Activated CD4-positive, alpha-beta memory T cell treated with anti-CD3 and anti-CD28 coated beads for 36 hours (primary cell): Measurements from ENCODE around the gene HPCAL1. TPM values are rescaled to one million over a fixed set of nuclear protein-coding genes. Genes with fewer than 3 reads are reported as not detected.

Source experiments
- CTCF ChIA-PET: fragments of 350-600 bp; sonication (Branson Sonifier 250); formaldehyde crosslinking; loops from one replicate; lab custom pipeline; 2021; ENCODE audit warnings: antibody characterized with exemption, inconsistent platforms; lab: Charles Lee
- POLR2A ChIA-PET: fragments of 350-600 bp; sonication (Branson Sonifier 250); formaldehyde crosslinking; loops from one replicate; lab custom pipeline; 2021; ENCODE audit warnings: antibody characterized with exemption; lab: Charles Lee
- DNase-seq: peaks from one replicate; pipeline ENCODE4 v3.0.0-alpha.2; 2020
- H3K27ac Mint-ChIP-seq: one replicate; pipeline ENCODE4 v1.8.0; 2021; ENCODE audit warnings: mixed read lengths
- H3K27me3 Mint-ChIP-seq: one replicate; pipeline ENCODE4 v1.8.0; 2021; ENCODE audit warnings: mixed read lengths
- H3K36me3 Mint-ChIP-seq: one replicate; pipeline ENCODE4 v1.8.0; 2021; ENCODE audit warnings: mixed read lengths
- H3K4me1 Mint-ChIP-seq: one replicate; pipeline ENCODE4 v1.8.0; 2021; ENCODE audit warnings: low read depth, mixed read lengths
- H3K4me3 Mint-ChIP-seq: one replicate; pipeline ENCODE4 v1.8.0; 2021; ENCODE audit warnings: mild to moderate bottlenecking, mixed read lengths
- H3K9me3 Mint-ChIP-seq: one replicate; pipeline ENCODE4 v1.8.0; 2021; ENCODE audit warnings: mixed read lengths
- intact Hi-C: fragments of 100-400 bp; cut with micrococcal nuclease; formaldehyde crosslinking; loops from one replicate; pipeline ENCODE4 v1.15.1; 2023
- total RNA-seq, 2 experiments: library from RNA; stranded (reverse); gene quantifications; one replicate each; pipeline ENCODE4 v1.2.3, GENCODE V29; 2021

The HPCAL1 gene
- total RNA-seq, 2 experiments from 2014 or later, result 82.2 to 82.6 TPM

DNA sequence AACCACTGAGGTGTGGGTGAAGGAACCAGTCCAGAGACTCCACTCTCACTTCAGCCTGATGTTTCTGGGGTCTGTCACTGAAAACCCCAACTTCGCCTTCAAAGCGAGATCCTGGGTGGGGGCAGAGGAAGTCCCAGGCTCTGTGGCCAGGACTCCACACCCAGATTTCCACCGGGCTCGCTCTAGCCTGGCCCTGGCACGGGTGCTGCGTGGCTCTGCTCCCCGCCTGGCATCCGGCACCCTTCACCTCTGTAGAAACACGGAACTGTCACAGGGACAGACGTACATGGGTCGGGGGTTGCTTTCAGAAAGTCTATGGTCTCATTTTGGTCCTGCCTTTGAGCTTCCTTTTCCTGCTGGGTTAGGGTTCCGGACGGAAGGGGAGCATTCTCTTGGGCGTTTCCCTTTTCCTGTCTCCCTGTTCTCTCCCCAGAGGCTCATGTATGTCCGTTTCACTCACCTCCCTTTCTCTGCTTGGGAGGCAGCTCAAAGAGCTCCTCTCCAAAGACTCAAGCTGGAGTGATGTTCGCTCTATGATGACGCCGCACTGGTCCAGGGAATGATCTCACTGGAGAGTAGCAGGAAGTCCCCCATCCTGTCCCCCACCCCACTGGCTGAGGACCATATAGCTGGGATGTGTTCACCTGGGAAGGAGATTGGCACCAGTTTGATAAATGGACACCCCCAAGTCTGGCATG is 103.9 kb downstream of the HPCAL1 start:
- no peak overlapping the region for H3K27ac Mint-ChIP-seq
- H3K27me3 Mint-ChIP-seq, result no peaks in the 10 kb centered on the region
- no peak for DNase-seq
- CTCF ChIA-PET, result interaction anchor here (0.8 to 5.9 kb wide), 5 partner anchors 28 to 359 kb away, joined by 3 to 136 read pairs (median 10); partner anchors contain the start of gene HPCAL1
- peaks cover 3% of the 10 kb centered on the region for H3K36me3 Mint-ChIP-seq
- intact Hi-C loops, result no loop called here
- POLR2A ChIA-PET, result interaction anchor here (0.7 to 3.7 kb wide), 2 partner anchors 73 to 75 kb away, joined by 3 to 34 read pairs; no protein-coding TSS in a partner anchor
- no peaks in the 10 kb centered on the region for H3K9me3 Mint-ChIP-seq
- peaks cover 55% of the 10 kb centered on the region for H3K4me1 Mint-ChIP-seq
- no peak overlapping the region for H3K4me3 Mint-ChIP-seq

DNA sequence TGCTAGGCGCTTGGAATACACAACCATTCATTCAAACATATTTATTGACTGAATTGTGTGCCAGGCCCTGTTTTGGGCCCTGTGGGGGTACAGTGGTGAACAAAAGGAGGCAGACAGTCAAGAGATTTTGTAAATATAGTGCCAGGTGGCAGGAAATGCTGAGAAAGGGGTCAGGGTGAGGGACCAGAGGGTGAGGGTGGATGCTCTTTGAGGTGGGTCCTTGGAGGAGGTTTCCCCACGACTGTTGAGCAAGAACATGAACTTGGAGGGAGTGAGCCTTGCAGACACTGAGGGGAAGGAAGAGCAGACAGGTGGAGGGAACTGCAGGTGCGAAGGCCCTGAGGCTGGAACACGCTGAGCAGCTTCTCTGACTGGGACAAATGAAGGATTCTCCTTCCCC is 104.7 kb downstream of the HPCAL1 start:
- no peaks in the 10 kb centered on the region for H3K27me3 Mint-ChIP-seq

DNA sequence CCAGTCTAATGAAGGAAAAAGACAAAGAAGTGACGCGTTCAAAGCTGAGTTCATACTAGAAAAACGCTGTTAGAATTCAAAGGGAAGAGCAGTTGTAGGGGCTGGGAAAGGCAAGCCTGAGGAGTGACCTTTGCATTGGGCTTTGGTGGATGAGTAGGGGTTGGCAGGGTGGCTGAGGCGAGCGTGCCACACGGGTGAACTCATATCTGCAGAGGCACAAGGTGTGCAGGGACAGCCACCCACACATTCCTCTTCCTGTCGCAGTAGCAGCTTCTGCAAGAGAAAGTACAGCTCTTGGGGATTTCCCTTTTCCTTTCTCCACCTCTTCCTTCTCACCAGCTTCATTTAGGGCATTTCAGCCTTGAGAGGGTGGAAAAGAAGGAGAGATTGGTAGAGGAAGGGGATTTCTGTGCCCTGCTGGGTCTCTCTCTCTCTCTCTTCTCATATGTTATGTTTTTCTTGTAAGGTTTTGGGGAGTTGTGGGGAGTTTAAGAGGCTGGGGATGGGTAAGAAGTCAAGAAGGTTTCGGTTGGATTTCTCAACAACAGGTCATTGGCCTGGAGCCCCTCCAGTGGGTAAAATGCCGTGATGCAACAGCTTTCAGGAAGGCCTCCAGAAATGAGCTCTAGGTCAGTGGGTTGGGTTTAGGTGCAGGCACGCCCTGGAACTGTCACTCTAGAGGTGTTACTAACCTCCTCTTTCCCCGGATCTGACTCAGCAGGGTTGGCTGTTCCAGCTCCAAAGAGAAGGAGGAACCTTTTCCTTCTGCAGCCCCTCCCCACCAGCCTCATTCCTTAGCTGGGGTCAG is 105.3 kb downstream of the HPCAL1 start:
- ChIA-PET CTCF (interaction anchor here (0.7 to 5.9 kb wide), 47 partner anchors 10 to 424 kb away, joined by 3 to 136 read pairs (median 7); partner anchors contain the start of genes HPCAL1, ODC1 and RRM2), POLR2A (interaction anchor here (0.5 to 3.7 kb wide), 13 partner anchors 25 to 287 kb away, joined by 3 to 34 read pairs (median 5); partner anchors contain the start of genes HPCAL1 and ODC1)
- Mint-ChIP-seq H3K36me3 (peaks cover 7% of the 10 kb centered on the region), H3K27ac (peak overlapping the region; percentile 95), H3K9me3 (no peaks in the 10 kb centered on the region), H3K27me3 (no peaks in the 10 kb centered on the region), H3K4me1 (peaks cover 47% of the 10 kb centered on the region), H3K4me3 (peak overlapping the region; percentile 60)
- DNase-seq, result peak; percentile 85
- intact Hi-C loops, result loop anchor here (1.0 kb wide), 5 partner anchors 40 to 284 kb away; partner anchors contain the start of gene ODC1

More for the DNA sequence above, 104.7 kb downstream of the HPCAL1 start:
- H3K36me3 Mint-ChIP-seq, result peaks cover 6% of the 10 kb centered on the region
- ChIA-PET CTCF (interaction anchor here (0.8 to 5.9 kb wide), 25 partner anchors 11 to 360 kb away, joined by 3 to 136 read pairs (median 11); partner anchors contain the start of genes HPCAL1, ODC1 and RRM2), POLR2A (interaction anchor here (0.5 to 3.7 kb wide), 9 partner anchors 41 to 287 kb away, joined by 3 to 34 read pairs (median 5); partner anchors contain the start of genes HPCAL1 and ODC1)
- H3K9me3 Mint-ChIP-seq, result no peaks in the 10 kb centered on the region
- peak overlapping the region; percentile 95 for H3K27ac Mint-ChIP-seq
- intact Hi-C loops, result no loop called here
- peak overlapping the region; percentile 60 for H3K4me3 Mint-ChIP-seq
- H3K4me1 Mint-ChIP-seq, result peaks cover 52% of the 10 kb centered on the region
- peak; percentile 21 for DNase-seq

DNA sequence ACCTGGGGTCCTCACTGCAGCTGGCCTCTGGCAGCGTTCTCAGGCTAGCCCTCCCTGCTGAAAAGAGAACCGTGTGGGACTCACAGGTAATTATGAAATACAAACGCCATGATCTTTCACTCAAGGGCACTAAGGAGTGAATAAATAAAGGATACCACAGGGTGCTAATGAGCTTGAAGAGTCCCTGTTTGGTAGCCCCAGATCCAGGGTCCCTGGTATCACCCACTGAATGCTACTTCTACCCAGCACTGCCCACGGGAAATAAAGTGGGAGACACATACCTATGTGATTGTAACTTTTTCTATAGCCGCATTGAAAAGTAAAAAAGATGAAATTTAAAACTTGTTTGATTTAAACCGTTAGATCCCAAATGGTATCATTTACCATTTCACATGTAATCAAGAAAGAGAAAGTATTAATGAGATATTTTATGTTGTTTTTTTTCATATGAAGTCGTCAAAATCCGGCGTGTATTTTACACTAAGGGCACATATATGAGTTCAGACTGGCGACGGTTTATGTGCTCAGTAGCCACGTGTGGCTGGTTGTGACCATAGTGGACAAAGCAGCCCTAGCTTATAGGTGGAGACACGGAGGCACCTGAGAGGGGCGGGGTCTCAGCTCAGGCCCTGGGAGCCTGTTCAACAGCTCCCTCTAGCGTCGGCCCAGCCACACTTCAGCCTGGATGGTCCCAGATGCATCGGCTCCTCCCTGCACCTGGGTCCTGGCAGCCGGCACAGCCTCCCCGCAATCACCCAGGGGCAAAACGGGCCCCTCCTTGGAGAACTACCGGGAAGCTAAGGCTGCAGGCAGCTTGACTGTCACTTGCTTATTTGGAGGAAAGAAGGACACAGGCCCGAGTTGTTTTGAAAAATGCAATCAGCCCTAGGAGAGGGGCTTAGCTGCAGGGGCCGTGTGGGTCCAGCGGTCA is 106.2 kb downstream of the HPCAL1 start:
- CTCF ChIA-PET, result interaction anchor here (0.6 to 5.9 kb wide), 73 partner anchors 10 to 425 kb away, joined by 3 to 136 read pairs (median 5); partner anchors contain the start of genes CYS1, HPCAL1, ODC1 and RRM2

DNA sequence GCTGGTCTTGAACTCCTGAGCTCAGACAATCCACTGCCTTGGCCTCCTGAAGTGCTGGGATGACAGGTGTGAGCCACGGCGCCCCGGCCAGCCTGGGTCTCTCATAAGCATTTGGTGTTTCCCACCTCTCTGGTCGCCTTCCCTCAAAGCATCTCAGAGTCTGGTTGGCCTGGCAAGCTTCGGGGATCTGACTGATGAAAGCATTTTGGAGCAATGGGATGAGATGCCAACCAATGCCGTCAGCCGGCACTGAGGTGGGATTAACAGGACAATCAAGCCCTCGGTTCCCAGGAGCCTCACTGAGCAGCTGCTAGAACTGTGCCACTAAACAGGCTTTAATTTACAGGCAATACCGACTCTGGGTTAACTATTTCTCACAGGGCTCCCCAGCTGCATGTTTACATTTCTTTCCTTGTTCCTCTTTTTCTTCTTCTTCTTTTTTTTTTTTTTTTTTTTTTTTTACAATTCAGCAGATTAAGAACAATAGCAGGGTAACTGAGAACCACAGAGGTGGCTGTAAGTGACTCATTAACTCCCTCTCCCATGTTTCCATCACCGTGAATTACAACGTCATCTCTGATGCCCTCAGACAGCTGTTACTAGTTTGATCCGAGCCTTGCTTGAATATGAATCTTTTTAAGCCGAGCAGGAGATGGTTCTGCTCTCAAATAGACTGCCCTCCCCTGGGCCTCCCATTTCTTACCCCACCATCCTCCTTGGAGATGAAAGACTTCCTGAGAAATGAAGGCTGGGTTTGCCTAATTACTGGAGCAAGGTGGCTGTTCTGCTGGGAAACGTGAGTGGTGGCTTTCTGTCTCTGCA is 107.5 kb downstream of the HPCAL1 start:
- Mint-ChIP-seq H3K4me1 (peaks cover 44% of the 10 kb centered on the region), H3K27me3 (no peaks in the 10 kb centered on the region), H3K4me3 (no peak overlapping the region), H3K27ac (no peak overlapping the region), H3K9me3 (no peaks in the 10 kb centered on the region), H3K36me3 (peaks cover 7% of the 10 kb centered on the region)
- DNase-seq, result no peak
- intact Hi-C loops, result no loop called here
- ChIA-PET POLR2A (interaction anchor here (0.6 to 3.7 kb wide), 5 partner anchors 35 to 286 kb away, joined by 3 to 34 read pairs (median 8); partner anchors contain the start of gene HPCAL1), CTCF (interaction anchor here (0.7 to 5.9 kb wide), 35 partner anchors 8 to 363 kb away, joined by 3 to 136 read pairs (median 10); partner anchors contain the start of genes CYS1, HPCAL1, ODC1 and RRM2)

More for the DNA sequence above, 106.2 kb downstream of the HPCAL1 start:
- POLR2A ChIA-PET, result interaction anchor here (0.6 to 3.7 kb wide), 13 partner anchors 26 to 285 kb away, joined by 3 to 34 read pairs (median 5); partner anchors contain the start of gene HPCAL1
- no peaks in the 10 kb centered on the region for H3K9me3 Mint-ChIP-seq
- H3K36me3 Mint-ChIP-seq, result peaks cover 7% of the 10 kb centered on the region
- H3K27me3 Mint-ChIP-seq, result no peaks in the 10 kb centered on the region
- intact Hi-C loops, result loop anchor here (1.0 kb wide), 8 partner anchors 27 to 337 kb away; partner anchors contain the start of gene ODC1
- DNase-seq, result peak; percentile 90
- H3K4me3 Mint-ChIP-seq, result peak overlapping the region; percentile 60
- H3K4me1 Mint-ChIP-seq, result peaks cover 45% of the 10 kb centered on the region
- H3K27ac Mint-ChIP-seq, result peak overlapping the region; percentile 95

DNA sequence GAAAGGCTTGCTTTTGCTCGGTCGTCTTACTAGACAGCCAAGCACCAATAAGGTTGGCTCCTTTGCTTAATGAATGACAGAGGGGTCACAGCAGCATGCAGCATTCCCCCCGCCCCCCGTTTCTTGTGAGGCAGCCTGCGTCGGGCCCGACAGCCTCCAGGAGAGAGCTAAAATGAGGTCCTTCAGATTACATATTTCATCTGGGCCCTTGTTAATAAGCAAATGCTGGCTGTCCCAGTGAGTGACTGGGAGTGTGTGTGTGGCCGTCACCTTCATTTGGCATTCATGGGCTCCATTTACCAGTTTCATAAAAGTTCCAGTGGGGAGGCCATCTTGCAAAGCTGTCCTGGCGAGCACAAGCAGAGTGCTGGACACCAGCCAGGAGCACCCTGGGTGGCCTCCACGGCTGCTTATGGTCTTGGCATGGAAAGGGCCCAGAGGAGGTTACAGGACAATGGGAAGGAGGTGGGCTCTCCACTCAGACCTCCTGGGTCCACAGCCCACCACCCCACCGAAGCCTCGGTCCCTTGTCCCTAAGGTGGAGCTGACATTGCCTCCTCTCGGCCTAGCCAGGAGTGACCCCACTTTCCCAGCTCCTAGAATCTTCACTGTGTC is 108.2 kb downstream of the HPCAL1 start:
- Mint-ChIP-seq H3K4me3 (no peak overlapping the region), H3K9me3 (no peaks in the 10 kb centered on the region), H3K36me3 (peaks cover 7% of the 10 kb centered on the region), H3K4me1 (peaks cover 41% of the 10 kb centered on the region), H3K27me3 (no peaks in the 10 kb centered on the region), H3K27ac (no peak overlapping the region)
- CTCF ChIA-PET, result interaction anchor here (1.0 to 5.9 kb wide), 5 partner anchors 36 to 253 kb away, joined by 3 to 136 read pairs (median 22); partner anchors contain the start of genes HPCAL1 and ODC1
- intact Hi-C loops, result no loop called here
- POLR2A ChIA-PET, result no interaction called here
- DNase-seq, result no peak

DNA sequence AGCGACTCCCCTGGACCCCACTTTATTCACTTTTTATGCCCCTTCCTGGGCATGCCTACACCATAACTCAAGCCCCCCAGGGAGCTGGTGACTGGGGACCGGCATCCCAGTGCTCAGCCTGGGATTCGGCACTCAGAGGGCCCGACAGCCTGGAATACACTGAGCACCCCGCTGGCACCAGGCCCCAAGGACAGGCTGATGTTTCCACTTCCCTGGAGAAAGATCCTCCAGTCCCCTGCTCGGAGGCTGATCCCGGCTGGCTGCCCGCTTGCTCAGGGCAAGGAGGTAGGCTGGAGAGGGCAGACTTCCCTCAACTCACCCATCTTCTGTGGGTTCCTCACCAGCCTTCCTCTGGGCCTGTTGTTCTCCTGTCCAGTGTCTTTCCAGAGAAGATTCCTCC is 108.9 kb downstream of the HPCAL1 start:
- DNase-seq, result no peak
- POLR2A ChIA-PET, result no interaction called here
- peaks cover 36% of the 10 kb centered on the region for H3K4me1 Mint-ChIP-seq
- no peaks in the 10 kb centered on the region for H3K27me3 Mint-ChIP-seq
- H3K27ac Mint-ChIP-seq, result no peak overlapping the region
- peaks cover 7% of the 10 kb centered on the region for H3K36me3 Mint-ChIP-seq
- CTCF ChIA-PET, result interaction anchor here (1.0 to 5.9 kb wide), 4 partner anchors 109 to 253 kb away, joined by 3 to 136 read pairs (median 20); partner anchors contain the start of gene HPCAL1
- H3K9me3 Mint-ChIP-seq, result no peaks in the 10 kb centered on the region
- no peak overlapping the region for H3K4me3 Mint-ChIP-seq
- intact Hi-C loops, result no loop called here

DNA sequence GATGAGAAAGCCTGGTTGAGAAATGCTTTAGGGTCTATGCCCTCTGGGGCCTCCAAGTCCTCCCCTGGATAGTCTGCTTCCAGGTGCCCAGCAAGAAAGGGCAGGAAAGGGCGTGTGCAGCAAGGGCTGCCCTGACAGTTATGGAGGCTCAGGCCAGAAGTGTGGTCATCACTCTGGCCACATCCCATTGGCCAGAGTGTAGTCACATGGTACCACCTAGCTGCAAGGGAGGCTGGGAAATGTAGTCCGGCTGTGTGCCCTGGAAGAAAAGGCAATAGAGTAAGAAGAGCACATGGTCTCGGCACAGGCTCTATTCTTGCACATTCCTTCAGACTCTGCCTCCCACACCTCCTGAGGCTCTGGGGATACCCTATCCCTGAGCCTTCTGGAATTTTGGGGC is 109.7 kb downstream of the HPCAL1 start:
- H3K9me3 Mint-ChIP-seq, result no peaks in the 10 kb centered on the region
- H3K36me3 Mint-ChIP-seq, result peaks cover 7% of the 10 kb centered on the region
- peak; percentile 66 for DNase-seq
- no peak overlapping the region for H3K4me3 Mint-ChIP-seq
- no peak overlapping the region for H3K27ac Mint-ChIP-seq
- CTCF ChIA-PET, result interaction anchor here (0.7 kb wide), 1 partner anchor 336 kb away, joined by 3 read pairs; no protein-coding TSS in a partner anchor
- no peaks in the 10 kb centered on the region for H3K27me3 Mint-ChIP-seq
- peaks cover 28% of the 10 kb centered on the region for H3K4me1 Mint-ChIP-seq
- POLR2A ChIA-PET, result interaction anchor here (0.9 kb wide), 1 partner anchor 9 kb away, joined by 3 read pairs; no protein-coding TSS in a partner anchor
- intact Hi-C loops, result no loop called here

DNA sequence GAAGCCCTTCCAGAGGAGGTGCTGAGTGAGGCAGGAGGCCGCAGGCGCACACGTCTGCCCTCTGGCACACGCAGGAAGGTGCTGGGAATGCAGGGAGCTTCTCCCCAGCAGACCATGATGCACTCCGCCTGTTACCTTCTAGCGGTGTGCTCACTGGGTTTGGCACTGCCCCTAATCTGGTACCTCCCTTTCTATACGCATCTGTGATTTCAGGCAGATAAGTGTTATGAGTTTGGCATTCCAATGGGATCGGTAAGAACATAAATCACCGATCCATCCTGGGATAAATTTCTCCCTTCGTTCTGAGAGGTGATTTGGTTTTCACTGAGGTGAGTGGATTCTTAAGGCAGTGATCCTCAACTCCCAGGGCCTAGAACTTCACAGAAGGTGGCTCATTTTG is 110.8 kb downstream of the HPCAL1 start:
- ChIA-PET CTCF (no interaction called here), POLR2A (interaction anchor here (0.6 kb wide), 1 partner anchor 253 kb away, joined by 4 read pairs; no protein-coding TSS in a partner anchor)
- no peak for DNase-seq
- Mint-ChIP-seq H3K27me3 (no peaks in the 10 kb centered on the region), H3K4me3 (no peak overlapping the region), H3K9me3 (no peaks in the 10 kb centered on the region), H3K4me1 (peaks cover 17% of the 10 kb centered on the region), H3K27ac (no peak overlapping the region), H3K36me3 (peaks cover 7% of the 10 kb centered on the region)
- intact Hi-C loops, result no loop called here
